Panc1 (cell line): ENCODE results near the gene MSH4.

Experiments used
- TCF7L2 ChIP-seq: IDR thresholded peaks from 2 replicates; pipeline ENCODE4 v1.6.1; 2011; ENCODE audit warnings: mild to moderate bottlenecking, low read depth, low read length, inconsistent platforms
- TF ChIP-seq, protein P1 (sequence below): fragments of 450-650 bp; IDR thresholded peaks from 2 replicates; pipeline ENCODE4 v1.5.1; 2017; ENCODE audit warnings: mild to moderate bottlenecking
- TF ChIP-seq, protein P2 (sequence below), 2 experiments: IDR thresholded peaks; 2 replicates each; pipeline ENCODE4 v1.6.1; 2011 to 2012; ENCODE audit warnings: low read depth in 2 of 2, control low read depth in 1 of 2, low read length in 1 of 2, mild to moderate bottlenecking in 1 of 2, moderate library complexity in 1 of 2; ENCODE audit not compliant: insufficient read depth in 1 of 2

GRCh38 chr1:75797606-75798216, 1.0 kb downstream of the MSH4 start:
- no peak for TF ChIP-seq TCF7L2
- TF ChIP-seq, protein P1, sequence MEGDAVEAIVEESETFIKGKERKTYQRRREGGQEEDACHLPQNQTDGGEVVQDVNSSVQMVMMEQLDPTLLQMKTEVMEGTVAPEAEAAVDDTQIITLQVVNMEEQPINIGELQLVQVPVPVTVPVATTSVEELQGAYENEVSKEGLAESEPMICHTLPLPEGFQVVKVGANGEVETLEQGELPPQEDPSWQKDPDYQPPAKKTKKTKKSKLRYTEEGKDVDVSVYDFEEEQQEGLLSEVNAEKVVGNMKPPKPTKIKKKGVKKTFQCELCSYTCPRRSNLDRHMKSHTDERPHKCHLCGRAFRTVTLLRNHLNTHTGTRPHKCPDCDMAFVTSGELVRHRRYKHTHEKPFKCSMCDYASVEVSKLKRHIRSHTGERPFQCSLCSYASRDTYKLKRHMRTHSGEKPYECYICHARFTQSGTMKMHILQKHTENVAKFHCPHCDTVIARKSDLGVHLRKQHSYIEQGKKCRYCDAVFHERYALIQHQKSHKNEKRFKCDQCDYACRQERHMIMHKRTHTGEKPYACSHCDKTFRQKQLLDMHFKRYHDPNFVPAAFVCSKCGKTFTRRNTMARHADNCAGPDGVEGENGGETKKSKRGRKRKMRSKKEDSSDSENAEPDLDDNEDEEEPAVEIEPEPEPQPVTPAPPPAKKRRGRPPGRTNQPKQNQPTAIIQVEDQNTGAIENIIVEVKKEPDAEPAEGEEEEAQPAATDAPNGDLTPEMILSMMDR, result no peak
- TF ChIP-seq, protein P2, sequence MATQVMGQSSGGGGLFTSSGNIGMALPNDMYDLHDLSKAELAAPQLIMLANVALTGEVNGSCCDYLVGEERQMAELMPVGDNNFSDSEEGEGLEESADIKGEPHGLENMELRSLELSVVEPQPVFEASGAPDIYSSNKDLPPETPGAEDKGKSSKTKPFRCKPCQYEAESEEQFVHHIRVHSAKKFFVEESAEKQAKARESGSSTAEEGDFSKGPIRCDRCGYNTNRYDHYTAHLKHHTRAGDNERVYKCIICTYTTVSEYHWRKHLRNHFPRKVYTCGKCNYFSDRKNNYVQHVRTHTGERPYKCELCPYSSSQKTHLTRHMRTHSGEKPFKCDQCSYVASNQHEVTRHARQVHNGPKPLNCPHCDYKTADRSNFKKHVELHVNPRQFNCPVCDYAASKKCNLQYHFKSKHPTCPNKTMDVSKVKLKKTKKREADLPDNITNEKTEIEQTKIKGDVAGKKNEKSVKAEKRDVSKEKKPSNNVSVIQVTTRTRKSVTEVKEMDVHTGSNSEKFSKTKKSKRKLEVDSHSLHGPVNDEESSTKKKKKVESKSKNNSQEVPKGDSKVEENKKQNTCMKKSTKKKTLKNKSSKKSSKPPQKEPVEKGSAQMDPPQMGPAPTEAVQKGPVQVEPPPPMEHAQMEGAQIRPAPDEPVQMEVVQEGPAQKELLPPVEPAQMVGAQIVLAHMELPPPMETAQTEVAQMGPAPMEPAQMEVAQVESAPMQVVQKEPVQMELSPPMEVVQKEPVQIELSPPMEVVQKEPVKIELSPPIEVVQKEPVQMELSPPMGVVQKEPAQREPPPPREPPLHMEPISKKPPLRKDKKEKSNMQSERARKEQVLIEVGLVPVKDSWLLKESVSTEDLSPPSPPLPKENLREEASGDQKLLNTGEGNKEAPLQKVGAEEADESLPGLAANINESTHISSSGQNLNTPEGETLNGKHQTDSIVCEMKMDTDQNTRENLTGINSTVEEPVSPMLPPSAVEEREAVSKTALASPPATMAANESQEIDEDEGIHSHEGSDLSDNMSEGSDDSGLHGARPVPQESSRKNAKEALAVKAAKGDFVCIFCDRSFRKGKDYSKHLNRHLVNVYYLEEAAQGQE (IDR thresholded peaks at IDR 0.05; ENCODE audit: insufficient read depth in 1 of 2, low read depth in 2 of 2, low read length in 1 of 2), result no peak
